GM21619 (cell line): ENCODE measurements around the gene SLC35D3.
"Not testable (repeated sequence)": the region's sequence is repeated elsewhere in the genome, so short reads cannot be mapped to it uniquely, and the experiment has no call there.

Source experiments
- ATAC-seq: cut with Tn5 transposase; IDR thresholded peaks from one replicate; pipeline ENCODE4 v1.9.1; 2021; ENCODE audit not compliant: unreplicated experiment

The SLC35D3 gene

GRCh38 chr6:136962661-136963060 is 40.6 kb downstream of the SLC35D3 start:
- ATAC-seq = no peak

- no peak for ATAC-seq
These were observed 41.2 kb downstream of the SLC35D3 start for GRCh38 chr6:136963259-136963658.

- ATAC-seq = no peak
These were observed 42.3 kb downstream of the SLC35D3 start for GRCh38 chr6:136964398-136964797.

- peak; percentile 99 for ATAC-seq
These were observed 46.0 kb downstream of the SLC35D3 start for GRCh38 chr6:136967876-136968752.

GRCh38 chr6:136968837-136969236 is 46.7 kb downstream of the SLC35D3 start:
- ATAC-seq = no peak

GRCh38 chr6:136969433-136969832 is 47.3 kb downstream of the SLC35D3 start:
- no peak for ATAC-seq

- ATAC-seq = no peak
These were observed 47.8 kb downstream of the SLC35D3 start for GRCh38 chr6:136969930-136970329.

- no peak for ATAC-seq
These were observed 49.5 kb downstream of the SLC35D3 start for GRCh38 chr6:136971609-136972008.

GRCh38 chr6:136973781-136974180 is 51.7 kb downstream of the SLC35D3 start:
- ATAC-seq = not testable (repeated sequence)
